HG03097 (cell line): ENCODE measurements around the gene ARL4A.

Experiments
- ATAC-seq: cut with Tn5 transposase; IDR thresholded peaks from one replicate; pipeline ENCODE4 v1.9.1; 2021; ENCODE audit not compliant: unreplicated experiment, low FRiP score

The ARL4A gene

GRCh38 chr7:12694817-12695216 lies 7.4 kb downstream of the ARL4A start:
- no peak for ATAC-seq

- no peak for ATAC-seq
These were observed 8.5 kb downstream of the ARL4A start for GRCh38 chr7:12695965-12696364.

GRCh38 chr7:12699299-12699698 lies 11.9 kb downstream of the ARL4A start:
- ATAC-seq = no peak

GRCh38 chr7:12701433-12701832 lies 14.0 kb downstream of the ARL4A start:
- ATAC-seq = no peak

GRCh38 chr7:12703881-12704280 lies 16.4 kb downstream of the ARL4A start:
- ATAC-seq = no peak

- no peak for ATAC-seq
These were observed 18.4 kb downstream of the ARL4A start for GRCh38 chr7:12705878-12706277.

GRCh38 chr7:12706900-12707536 lies 19.6 kb downstream of the ARL4A start:
- ATAC-seq = no peak

- no peak for ATAC-seq
These were observed 20.9 kb downstream of the ARL4A start for GRCh38 chr7:12708314-12708713.

- ATAC-seq = no peak
These were observed 22.5 kb downstream of the ARL4A start for GRCh38 chr7:12709726-12710502.

- ATAC-seq = no peak
These were observed 23.7 kb downstream of the ARL4A start for GRCh38 chr7:12711124-12711523.

GRCh38 chr7:12712236-12712635 lies 24.8 kb downstream of the ARL4A start:
- no peak for ATAC-seq

GRCh38 chr7:12713625-12714378 lies 26.4 kb downstream of the ARL4A start:
- no peak for ATAC-seq

- ATAC-seq = no peak
These were observed 26.9 kb downstream of the ARL4A start for GRCh38 chr7:12714379-12714737.

GRCh38 chr7:12715372-12716133 lies 28.1 kb downstream of the ARL4A start:
- peak; percentile 57 for ATAC-seq

GRCh38 chr7:12716134-12716681 lies 28.8 kb downstream of the ARL4A start:
- ATAC-seq = no peak

GRCh38 chr7:12716722-12717121 lies 29.3 kb downstream of the ARL4A start:
- no peak for ATAC-seq

GRCh38 chr7:12719141-12719919 lies 31.9 kb downstream of the ARL4A start:
- no peak for ATAC-seq

GRCh38 chr7:12719981-12720865 lies 32.8 kb downstream of the ARL4A start:
- ATAC-seq = no peak

- no peak for ATAC-seq
These were observed 33.9 kb downstream of the ARL4A start for GRCh38 chr7:12721286-12721830.
